K562 (cell line): ENCODE measurements around the gene ELF2. TPM values are rescaled to one million over a fixed set of nuclear protein-coding genes. Genes with fewer than 3 reads are reported as not detected.

ENCODE experiments used
- ARHGAP35 ChIP-seq: fragments of 450-650 bp; IDR thresholded peaks from 2 replicates; pipeline ENCODE4 v1.6.1; 2018; ENCODE audit not compliant: partially characterized antibody
- CBX2 ChIP-seq: fragments of 200-600 bp; sonication (generic); IDR thresholded peaks from one replicate; pipeline ENCODE4 v1.6.1; 2012; ENCODE audit warnings: mild to moderate bottlenecking, low read length, inconsistent platforms; ENCODE audit not compliant: insufficient read depth, poor library complexity, severe bottlenecking
- CBX3 ChIP-seq, 2 experiments: IDR thresholded peaks; 1 replicate in 1 of 2; 2 replicates in 1 of 2; pipeline ENCODE4 v1.6.1; 2012; ENCODE audit warnings: inconsistent platforms in 2 of 2, low read length in 2 of 2, borderline replicate concordance in 1 of 2, control low read depth in 1 of 2
- DACH1 ChIP-seq: fragments of 450-650 bp; IDR thresholded peaks from 2 replicates; pipeline ENCODE4 v1.6.1; 2018; ENCODE audit not compliant: partially characterized antibody
- ELF4 ChIP-seq: fragments of 450-650 bp; formaldehyde crosslinking; IDR thresholded peaks from 2 replicates; pipeline ENCODE4 v1.4.0; 2022; ENCODE audit warnings: missing genetic modification characterization
- ETS1 ChIP-seq: conservative IDR thresholded peaks from 2 replicates; pipeline ENCODE4 v1.6.1; 2011; ENCODE audit warnings: low read depth, mild to moderate bottlenecking, low read length; ENCODE audit not compliant: control insufficient read depth
- FOXP1 ChIP-seq: sonication (generic); formaldehyde crosslinking; IDR thresholded peaks from 2 replicates; pipeline ENCODE4 v1.8.0; 2022; ENCODE audit warnings: mild to moderate bottlenecking, missing genetic modification reagents
- HBP1 ChIP-seq: fragments of 450-650 bp; formaldehyde crosslinking; IDR thresholded peaks from 2 replicates; pipeline ENCODE4 v1.4.0; 2022; ENCODE audit warnings: missing genetic modification characterization
- KDM5B ChIP-seq: fragments of 200-600 bp; sonication (generic); IDR thresholded peaks from 2 replicates; pipeline ENCODE4 v1.6.1; 2012; ENCODE audit warnings: low read depth, mild to moderate bottlenecking, moderate library complexity, low read length, control low read depth, inconsistent platforms; ENCODE audit not compliant: insufficient replicate concordance
- MYC ChIP-seq, 2 experiments: fragments of 250-450 bp in 1 of 2; sonication (Bioruptor Pico) in 1 of 2; IDR thresholded peaks; 2 replicates each; pipeline versions ENCODE4 v1.5.1 to v1.6.1; 2012 to 2021; ENCODE audit warnings: low read depth in 2 of 2, borderline replicate concordance in 1 of 2, improper control_type of control experiment in 1 of 2, low read length in 1 of 2, mild to moderate bottlenecking in 1 of 2, moderate library complexity in 1 of 2
- NRF1 ChIP-seq, 2 experiments: fragments of 450-650 bp; IDR thresholded peaks in 1 of 2; conservative IDR thresholded peaks in 1 of 2; 2 replicates each; pipeline ENCODE4 v1.6.1; 2014; ENCODE audit warnings: mild to moderate bottlenecking in 2 of 2
- PCBP2 ChIP-seq: fragments of 200-400 bp; formaldehyde crosslinking; IDR thresholded peaks from 2 replicates; pipeline ENCODE4 v1.6.1; 2018; ENCODE audit warnings: low read length, low read depth, mild to moderate bottlenecking, moderate library complexity; ENCODE audit not compliant: poor library complexity, severe bottlenecking
- POU5F1 ChIP-seq: fragments of 150-350 bp; IDR thresholded peaks from 2 replicates; pipeline ENCODE4 v1.6.1; 2014; ENCODE audit warnings: borderline replicate concordance, low read length, low read depth, mild to moderate bottlenecking; ENCODE audit not compliant: partially characterized antibody
- SMAD4 ChIP-seq: fragments of 250-450 bp; sonication (Bioruptor Pico); conservative IDR thresholded peaks from 2 replicates; pipeline ENCODE4 v1.8.0; 2021; ENCODE audit warnings: inconsistent platforms, mild to moderate bottlenecking, moderate library complexity
- SMC3 ChIP-seq: conservative IDR thresholded peaks from 2 replicates; pipeline ENCODE4 v1.6.1; 2011; ENCODE audit warnings: low read depth, low read length, improper control_type of control experiment; ENCODE audit not compliant: insufficient read depth
- TCFL5 ChIP-seq: fragments of 250-450 bp; sonication (Bioruptor Pico); conservative IDR thresholded peaks from 2 replicates; pipeline ENCODE4 v1.6.1; 2021; ENCODE audit warnings: mild to moderate bottlenecking, moderate library complexity, matching md5 sums
- USF1 ChIP-seq: sonication (generic); formaldehyde crosslinking; IDR thresholded peaks from 2 replicates; pipeline ENCODE4 v1.9.0; 2022; ENCODE audit warnings: mild to moderate bottlenecking, missing genetic modification reagents
- XRCC4 ChIP-seq: IDR thresholded peaks from one replicate; pipeline ENCODE4 v1.6.1; 2011; ENCODE audit not compliant: insufficient read depth, insufficient read length; ENCODE audit errors: extremely low read depth
- ZBED1 ChIP-seq: IDR thresholded peaks from 2 replicates; pipeline ENCODE4 v1.6.1; 2014
- ZBTB1 ChIP-seq: sonication (generic); formaldehyde crosslinking; IDR thresholded peaks from 2 replicates; pipeline ENCODE4 v1.8.1; 2023; ENCODE audit warnings: missing genetic modification reagents, low read depth, mild to moderate bottlenecking, borderline replicate concordance
- ZNF124 ChIP-seq: sonication (generic); formaldehyde crosslinking; IDR thresholded peaks from 2 replicates; pipeline ENCODE4 v1.8.1; 2022; ENCODE audit warnings: missing genetic modification reagents
- ZNF174 ChIP-seq: fragments of 250-450 bp; sonication (Bioruptor Pico); IDR thresholded peaks from 2 replicates; pipeline ENCODE4 v1.4.0; 2020; ENCODE audit warnings: mild to moderate bottlenecking
- ZNF561 ChIP-seq: fragments of 450-650 bp; formaldehyde crosslinking; conservative IDR thresholded peaks from 2 replicates; pipeline ENCODE4 v1.4.0; 2020; ENCODE audit warnings: mild to moderate bottlenecking, moderate library complexity
- ZNF583 ChIP-seq: fragments of 250-450 bp; sonication (Bioruptor Pico); IDR thresholded peaks from 2 replicates; pipeline ENCODE4 v1.4.0; 2020
- polyA plus RNA-seq, 8 experiments: library from polyadenylated mRNA; depleted of rRNA in 4 of 8; stranded (reverse) in 5 of 8; unstranded in 3 of 8; fragments of >200 nt; fragmentation: Nextera tagmentation in 2 of 8; fragmentation: Illumina TruSeq in 1 of 8; extraction: Ambion mirVana in 2 of 8; extraction: Trizol in 1 of 8; gene quantifications; 2 replicates each; pipeline versions ENCODE4 v1.2.1 to v1.2.3, GENCODE V29; 2011 to 2014; ENCODE audit warnings: inconsistent platforms in 1 of 8, missing spikeins in 1 of 8
- total RNA-seq, 7 experiments: library from RNA; depleted of rRNA in 6 of 7; stranded (reverse); fragments of >200 nt in 6 of 7; fragmentation: Illumina TruSeq in 2 of 7; extraction: Trizol in 2 of 7; gene quantifications; 2 replicates each; pipeline versions ENCODE4 v1.2.1 to v1.2.3, GENCODE V29; 2011 to 2021; ENCODE audit warnings: low replicate concordance in 1 of 7

ELF2 gene
- total and polyA plus RNA-seq, 9 of the 15 experiments (the other 6 are each of a cell fraction or from before 2014, with no cell fraction given): 9.4 to 58.7 (median 41.6) TPM

GRCh38 chr4:139176302-139177048 is 543 bp downstream of the ELF2 start (continued):
- TF ChIP-seq MYC (IDR thresholded peaks at IDR 0.05; ENCODE audit: low read depth, low read length) (peak; percentile 36; the same call in 1 of the 2 replicates), MYC (CRISPR knock-in tag; IDR thresholded peaks at IDR 0.05; ENCODE audit: borderline replicate concordance, low read depth) (peak; percentile 39; the same call in 1 of the 2 replicates), USF1 (CRISPR knock-in tag) (no peak), PCBP2 (no peak), XRCC4 (no peak), KDM5B (peak; percentile 70), ZNF174 (CRISPR knock-in tag) (no peak), POU5F1 (no peak), HBP1 (CRISPR knock-in tag) (no peak), TCFL5 (CRISPR knock-in tag) (no peak), ZBED1 (peak; percentile 97), ZNF583 (no peak), ARHGAP35 (no peak), ZBTB1 (CRISPR knock-in tag) (peak; percentile 86), FOXP1 (CRISPR knock-in tag) (peak; percentile 59), NRF1 (conservative IDR thresholded peaks at IDR 0.05 in 1 of 2, IDR thresholded peaks at IDR 0.05 in 1 of 2) (peak; percentile 78 to 80), SMC3 (no peak), SMAD4 (CRISPR knock-in tag) (peak; percentile 89), ELF4 (CRISPR knock-in tag) (no peak), DACH1 (peak; percentile 67), CBX3 (IDR thresholded peaks at IDR 0.05; ENCODE audit: borderline replicate concordance in 1 of 2, low read length in 2 of 2) (peak in 1 of 2 experiments; percentile 25; a peak in 1 of 3 replicates), CBX2 (no peak), ZNF124 (CRISPR knock-in tag) (no peak), ZNF561 (CRISPR knock-in tag) (no peak), ETS1 (0 out of 2 replicates have a peak, but pooled peaks have one; percentile 61)
